Measurements from ENCODE around the gene CHRNA1.
"Not testable (repeated sequence)": the region's sequence is repeated elsewhere in the genome, so short reads cannot be mapped to it uniquely, and the experiment has no call there.

CHRNA1 gene

DNA sequence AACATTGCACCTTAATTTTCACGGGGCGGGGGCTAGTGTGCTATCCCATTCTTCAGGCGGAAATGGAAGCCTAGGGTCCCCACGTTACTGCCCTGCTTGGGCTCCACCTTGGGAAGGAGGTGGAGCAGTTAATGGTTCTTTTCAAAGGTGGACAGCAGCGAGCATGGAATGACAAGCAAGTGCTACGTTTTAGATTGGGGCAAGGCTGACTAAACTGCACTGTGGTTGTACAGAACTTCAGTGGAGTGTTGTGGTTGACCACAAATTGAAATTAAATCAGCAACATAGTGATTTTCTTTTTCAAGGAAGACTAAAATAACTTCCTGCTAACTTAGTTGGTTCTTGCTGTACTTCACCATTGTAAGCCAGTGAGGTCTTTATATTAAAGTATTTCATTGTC is 47.0 kb downstream of the CHRNA1 start:
- no peak for DNase-seq (ENCODE audit: low spot score)

DNA sequence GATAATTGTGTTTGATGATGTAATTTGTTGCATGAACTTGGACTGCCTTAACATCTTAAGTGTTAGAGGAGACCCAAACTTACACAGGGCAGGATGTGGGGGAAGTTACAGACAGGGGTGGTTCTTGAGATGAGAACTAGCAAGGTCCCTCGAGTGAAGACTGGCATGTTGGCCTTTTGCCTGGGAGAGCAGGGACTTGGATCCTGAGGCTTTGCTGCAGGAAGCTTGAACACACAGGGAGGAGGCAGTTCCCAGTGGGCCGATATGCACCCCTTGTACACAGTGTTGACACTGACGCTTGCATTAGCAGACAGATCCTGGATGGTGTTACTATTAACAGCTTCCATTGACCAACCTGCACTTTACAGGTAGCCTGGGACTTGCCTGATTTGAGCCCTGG is 47.5 kb downstream of the CHRNA1 start:
- DNase-seq (ENCODE audit: low spot score) = no peak

DNA sequence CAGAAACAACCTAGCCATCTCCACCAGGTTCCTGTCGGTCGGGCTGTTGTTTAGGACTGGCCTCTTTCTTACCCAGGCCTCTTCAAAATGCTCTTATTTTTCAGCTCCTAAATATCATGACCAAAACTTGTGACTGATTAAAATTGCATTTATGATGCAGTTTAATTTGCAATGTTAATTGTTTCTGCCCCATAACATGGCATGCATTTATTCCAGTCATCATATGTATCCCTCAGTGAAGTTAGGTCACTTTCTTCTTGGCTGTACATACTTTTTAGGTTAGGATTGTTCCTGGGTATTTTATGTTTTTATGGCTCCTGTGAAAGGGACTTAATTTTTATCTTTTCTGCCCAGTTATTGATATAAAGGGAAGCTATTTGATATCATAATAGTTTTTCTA is 50.6 kb downstream of the CHRNA1 start:
- DNase-seq (ENCODE audit: low spot score) = no peak

- no peak for DNase-seq (ENCODE audit: low spot score)
Measured at GRCh38 chr2:174711206-174711605, 53.1 kb downstream of the CHRNA1 start.

DNA sequence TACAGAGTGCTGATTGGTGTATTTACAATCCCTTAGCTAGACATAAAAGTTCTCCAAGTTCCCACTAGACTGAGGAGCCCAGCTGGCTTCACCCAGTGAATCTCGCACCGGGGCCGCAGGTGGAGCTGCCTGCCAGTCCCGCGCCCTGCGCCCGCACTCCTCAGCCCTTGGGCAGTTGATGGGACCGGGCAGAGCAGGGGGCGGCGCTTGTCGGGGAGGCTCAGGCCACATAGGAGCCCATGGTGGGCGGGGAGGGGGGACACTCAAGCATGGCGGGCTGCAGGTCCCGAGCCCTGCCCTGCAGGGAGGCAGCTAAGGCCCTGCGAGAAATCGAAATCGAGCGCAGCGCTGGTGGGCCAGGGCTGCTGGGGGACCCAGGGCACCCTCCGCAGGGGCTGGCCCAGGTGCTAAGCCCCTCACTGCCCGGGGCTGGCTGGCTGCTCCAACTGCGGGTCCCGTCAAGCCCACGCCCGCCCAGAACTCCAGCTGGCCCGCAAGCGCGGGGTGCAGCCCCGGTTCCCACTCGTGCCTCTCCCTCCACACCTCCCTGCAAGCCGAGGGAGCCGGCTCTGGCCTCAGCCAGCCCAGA is 54.8 kb downstream of the CHRNA1 start:
- not testable (repeated sequence) for DNase-seq (ENCODE audit: low spot score)

DNA sequence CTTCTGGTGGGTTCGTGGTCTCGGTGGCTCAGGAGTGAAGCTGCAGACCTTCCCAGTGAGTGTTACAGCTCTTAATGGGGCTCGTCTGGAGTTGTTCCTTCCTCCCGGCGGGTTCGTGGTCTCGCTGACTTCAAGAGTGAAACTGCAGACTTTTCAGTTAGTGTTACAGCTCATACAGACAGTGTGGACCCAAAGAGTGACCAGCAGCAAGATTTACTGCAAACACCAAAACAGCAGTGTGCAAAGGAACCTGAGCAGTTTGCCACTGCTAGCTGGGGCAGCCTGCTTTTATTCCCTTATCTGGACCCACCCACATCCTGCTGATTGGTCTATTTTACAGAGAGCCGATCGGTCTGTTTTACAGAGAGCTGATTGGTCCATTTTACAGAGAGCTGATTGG is 55.6 kb downstream of the CHRNA1 start:
- no peak for DNase-seq (ENCODE audit: low spot score)

DNA sequence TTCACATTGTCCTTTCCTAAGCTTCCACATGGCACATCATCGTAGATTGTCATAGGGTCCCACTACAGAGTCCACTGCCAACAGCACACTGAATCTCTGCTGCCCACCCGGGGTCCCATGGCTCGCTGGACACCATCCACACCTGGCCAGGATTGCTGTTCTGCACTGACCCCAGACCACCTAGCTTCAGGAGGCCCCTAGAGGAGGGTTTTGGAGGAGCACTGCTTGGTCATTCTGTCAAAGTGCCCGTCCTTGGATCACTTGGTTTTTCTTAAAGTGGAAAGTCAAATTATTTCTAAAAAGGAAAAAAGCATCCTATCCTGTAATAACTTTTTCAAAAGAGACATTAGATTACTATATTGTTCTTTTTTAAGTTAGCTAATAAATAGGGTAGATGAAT is 59.0 kb downstream of the CHRNA1 start:
- no peak for DNase-seq (ENCODE audit: low spot score)

- no peak for DNase-seq (ENCODE audit: low spot score)
Measured at GRCh38 chr2:174704642-174705041, 59.6 kb downstream of the CHRNA1 start.

DNA sequence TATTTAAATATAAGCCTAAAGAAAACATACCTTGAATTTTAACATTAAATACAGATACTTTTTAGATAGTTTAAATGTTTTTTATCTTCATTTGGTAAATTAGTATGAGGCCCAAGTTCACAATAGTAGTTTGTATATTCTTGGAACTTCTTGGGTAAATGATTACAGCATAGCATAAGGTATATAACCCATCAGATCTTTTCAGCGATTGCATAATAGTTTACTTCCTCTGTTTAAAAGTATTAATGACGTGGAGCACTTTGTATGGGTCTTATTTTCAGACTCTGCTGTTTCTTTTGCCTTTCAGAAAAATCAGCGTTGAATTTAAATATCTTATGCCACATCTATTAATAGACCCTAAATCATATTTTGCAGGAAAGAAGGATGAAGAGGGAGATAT is 60.2 kb downstream of the CHRNA1 start:
- no peak for DNase-seq (ENCODE audit: low spot score)

DNA sequence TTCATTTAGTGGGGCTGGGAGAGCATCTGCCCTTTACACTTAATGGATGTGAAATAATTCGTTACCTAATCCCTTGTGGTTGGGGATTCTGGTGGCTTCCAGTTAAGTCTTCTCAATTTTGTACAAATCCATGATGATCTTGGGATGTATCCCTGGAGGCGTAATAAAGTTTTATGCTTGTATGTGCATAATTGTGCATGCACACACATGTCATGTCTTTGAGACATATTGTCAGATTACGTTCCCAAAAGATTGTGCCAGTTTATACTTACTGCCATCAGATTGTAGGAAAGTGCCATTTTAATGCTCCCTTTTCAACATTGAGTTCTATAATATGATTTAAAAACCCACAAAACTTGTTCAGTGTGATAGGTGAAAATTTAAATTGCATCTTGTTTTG is 60.8 kb downstream of the CHRNA1 start:
- no peak for DNase-seq (ENCODE audit: low spot score)

- no peak for DNase-seq (ENCODE audit: low spot score)
Measured at GRCh38 chr2:174702541-174702940, 61.7 kb downstream of the CHRNA1 start.

DNA sequence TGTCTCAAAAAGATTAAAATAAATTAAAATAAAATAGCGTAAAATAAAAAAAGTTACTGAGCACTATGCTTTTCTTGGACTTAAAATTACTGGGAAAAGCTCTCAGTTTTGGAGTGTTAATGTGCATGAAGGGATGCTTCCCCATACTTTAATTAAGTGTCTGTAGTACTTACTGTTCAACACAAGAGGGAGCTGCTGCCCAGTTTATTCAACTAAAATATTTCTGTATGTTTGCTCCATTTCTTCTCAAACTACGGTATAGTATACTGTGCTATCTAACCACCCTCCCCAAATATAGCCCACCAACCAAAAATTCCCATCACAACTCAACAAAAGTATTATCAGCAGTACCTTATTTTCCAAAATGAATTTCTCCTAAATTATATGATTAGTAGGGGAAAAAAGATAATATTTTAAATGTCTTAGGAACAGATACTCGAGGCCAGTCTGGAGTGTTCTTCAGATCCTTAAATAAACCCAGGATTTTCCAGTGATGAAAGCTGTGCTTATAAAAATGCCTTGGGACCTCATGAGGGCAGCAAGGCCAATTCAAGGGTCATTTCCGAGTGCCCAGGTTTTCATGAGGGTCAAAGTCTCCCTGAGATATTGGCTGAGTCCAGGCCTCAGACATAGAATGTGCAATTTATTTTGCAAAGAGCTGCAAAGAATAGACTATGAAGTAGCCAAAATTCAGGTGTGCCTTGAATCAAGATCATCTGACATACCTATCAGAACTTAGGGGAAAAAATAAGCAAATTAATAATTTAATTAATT is 64.1 kb downstream of the CHRNA1 start:
- DNase-seq (ENCODE audit: low spot score) = peak; percentile 61

All from HuH-7.5 (cell line).